Caco-2 (cell line): ENCODE results near the gene NPAS3. TPM values are rescaled to one million over a fixed set of nuclear protein-coding genes. Genes with fewer than 3 reads are reported as not detected.

Experiments used
- BruUV-seq: library from RNA; stranded (reverse); fragments of 400-500 nt; replicated peaks from 2 replicates; lab custom pipeline; 2021; lab: Mats Ljungman, UMichigan
- CTCF ChIA-PET: fragments of 300-600 bp; sonication (Branson Sonifier 250); formaldehyde crosslinking; loops from one replicate; lab custom pipeline; 2022; ENCODE audit warnings: antibody characterized with exemption; lab: Charles Lee
- POLR2A ChIA-PET: fragments of 300-600 bp; sonication (Branson Sonifier 250); formaldehyde crosslinking; loops from one replicate; lab custom pipeline; 2022; ENCODE audit warnings: antibody characterized with exemption; lab: Charles Lee
- DNase-seq, 2 experiments: peaks; one replicate each; pipeline versions ENCODE4 v3.0.0 to v3.0.0-alpha.2; 2020 to 2022
- H3K27me3 ChIP-seq: replicated peaks from 2 replicates; pipeline ENCODE4 v1.6.0; 2011; ENCODE audit warnings: low read length; ENCODE audit not compliant: control insufficient read depth, insufficient read depth
- H3K36me3 ChIP-seq: 2 replicates; pipeline ENCODE4 v1.5.1; 2011; ENCODE audit warnings: low read length; ENCODE audit not compliant: control insufficient read depth, insufficient read depth
- H3K4me1 ChIP-seq: fragments of 250-450 bp; sonication (Bioruptor Pico); 2 replicates; pipeline ENCODE4 v1.5.1; 2020; ENCODE audit warnings: mild to moderate bottlenecking
- H3K4me3 ChIP-seq: 2 replicates; pipeline ENCODE4 v1.5.1; 2011; ENCODE audit warnings: low read depth, mild to moderate bottlenecking, control low read depth, low read length
- H3K9me3 ChIP-seq: fragments of 250-450 bp; sonication (Bioruptor Pico); 2 replicates; pipeline ENCODE4 v1.5.1; 2020; ENCODE audit warnings: mild to moderate bottlenecking, moderate library complexity
- H3K27ac Mint-ChIP-seq: one replicate; pipeline ENCODE4 v1.8.0; 2022; ENCODE audit warnings: mixed read lengths; ENCODE audit not compliant: unreplicated experiment
- H3K27me3 Mint-ChIP-seq: one replicate; pipeline ENCODE4 v1.8.0; 2022; ENCODE audit warnings: mixed read lengths; ENCODE audit not compliant: insufficient read depth, unreplicated experiment
- H3K36me3 Mint-ChIP-seq: one replicate; pipeline ENCODE4 v1.8.0; 2022; ENCODE audit warnings: mild to moderate bottlenecking, mixed read lengths; ENCODE audit not compliant: insufficient read depth, unreplicated experiment
- H3K4me1 Mint-ChIP-seq: one replicate; pipeline ENCODE4 v1.8.0; 2022; ENCODE audit warnings: low read depth, mixed read lengths; ENCODE audit not compliant: unreplicated experiment
- H3K4me3 Mint-ChIP-seq: one replicate; pipeline ENCODE4 v1.8.0; 2022; ENCODE audit warnings: mild to moderate bottlenecking, moderate library complexity, mixed read lengths; ENCODE audit not compliant: unreplicated experiment
- H3K9me3 Mint-ChIP-seq: one replicate; pipeline ENCODE4 v1.8.0; 2022; ENCODE audit warnings: mixed read lengths; ENCODE audit not compliant: unreplicated experiment
- CTCF ChIP-seq, 2 experiments: fragments of 200-600 bp in 1 of 2; IDR thresholded peaks; 1 replicate in 1 of 2; 2 replicates in 1 of 2; pipeline versions ENCODE4 v1.5.1 to v1.8.0; 2011 to 2022; ENCODE audit warnings: antibody characterized with exemption in 1 of 2, control low read depth in 1 of 2, inconsistent platforms in 1 of 2, low read depth in 1 of 2, low read length in 1 of 2, mild to moderate bottlenecking in 1 of 2, moderate library complexity in 1 of 2; ENCODE audit not compliant: insufficient read depth in 1 of 2, severe bottlenecking in 1 of 2, unreplicated experiment in 1 of 2
- intact Hi-C: fragments of 100-400 bp; cut with micrococcal nuclease; formaldehyde crosslinking; loops from one replicate; pipeline ENCODE4 v1.10.0; 2022; ENCODE audit not compliant: unreplicated experiment
- total RNA-seq: library from RNA; stranded (reverse); gene quantifications from 2 replicates; pipeline ENCODE4 v1.2.3, GENCODE V29; 2022

NPAS3 gene
- total RNA-seq, 1 experiment from 2014 or later: not detected

GRCh38 chr14:33515441-33515840 lies 576.8 kb downstream of the NPAS3 start:
- POLR2A ChIA-PET: no interaction called here
- no peaks in the 10 kb centered on the region for H3K4me1 ChIP-seq
- TF ChIP-seq CTCF (IDR thresholded peaks at IDR 0.05; ENCODE audit: insufficient read depth in 1 of 2, low read depth in 1 of 2, low read length in 1 of 2, severe bottlenecking in 1 of 2, unreplicated experiment in 1 of 2): no peak

GRCh38 chr14:33515899-33516298 lies 577.2 kb downstream of the NPAS3 start:
- Mint-ChIP-seq H3K4me1 (no peaks in the 10 kb centered on the region), H3K9me3 (no peaks in the 10 kb centered on the region), H3K36me3 (no peaks in the 10 kb centered on the region), H3K27ac (no peak overlapping the region), H3K4me3 (no peak overlapping the region), H3K27me3 (peaks cover 3% of the 10 kb centered on the region)
- no peaks in the 10 kb centered on the region for H3K9me3 ChIP-seq
- BruUV-seq: no TSS peak
- no peak overlapping the region for H3K4me3 ChIP-seq
- intact Hi-C loops: no loop called here
- POLR2A ChIA-PET: no interaction called here
- H3K4me1 ChIP-seq: no peaks in the 10 kb centered on the region
- TF ChIP-seq CTCF (IDR thresholded peaks at IDR 0.05; ENCODE audit: insufficient read depth in 1 of 2, low read depth in 1 of 2, low read length in 1 of 2, severe bottlenecking in 1 of 2, unreplicated experiment in 1 of 2): no peak
- DNase-seq: no peak
- H3K36me3 ChIP-seq: no peaks in the 10 kb centered on the region
- CTCF ChIA-PET: no interaction called here
- H3K27me3 ChIP-seq: no peaks in the 10 kb centered on the region

More at GRCh38 chr14:33515441-33515840, 576.8 kb downstream of the NPAS3 start:
- DNase-seq: no peak
- BruUV-seq: no TSS peak
- no peak overlapping the region for H3K27ac Mint-ChIP-seq
- H3K9me3 Mint-ChIP-seq: no peaks in the 10 kb centered on the region
- H3K9me3 ChIP-seq: no peaks in the 10 kb centered on the region
- no peaks in the 10 kb centered on the region for H3K36me3 ChIP-seq
- H3K4me3 ChIP-seq: no peak overlapping the region
- H3K27me3 ChIP-seq: no peaks in the 10 kb centered on the region
- CTCF ChIA-PET: no interaction called here
- no peaks in the 10 kb centered on the region for H3K36me3 Mint-ChIP-seq
- intact Hi-C loops: no loop called here
- peaks cover 3% of the 10 kb centered on the region for H3K27me3 Mint-ChIP-seq
- no peak overlapping the region for H3K4me3 Mint-ChIP-seq
- no peaks in the 10 kb centered on the region for H3K4me1 Mint-ChIP-seq

- Histone ChIP-seq H3K9me3 (no peaks in the 10 kb centered on the region), H3K36me3 (no peaks in the 10 kb centered on the region), H3K27me3 (no peaks in the 10 kb centered on the region), H3K4me1 (no peaks in the 10 kb centered on the region), H3K4me3 (no peak overlapping the region)
- ChIA-PET CTCF (no interaction called here), POLR2A (no interaction called here)
- Mint-ChIP-seq H3K4me1 (no peaks in the 10 kb centered on the region), H3K27ac (no peak overlapping the region), H3K9me3 (no peaks in the 10 kb centered on the region), H3K27me3 (peaks cover 3% of the 10 kb centered on the region), H3K4me3 (no peak overlapping the region), H3K36me3 (no peaks in the 10 kb centered on the region)
- BruUV-seq: no TSS peak
- intact Hi-C loops: no loop called here
- DNase-seq: no peak
- no peak for TF ChIP-seq CTCF (IDR thresholded peaks at IDR 0.05; ENCODE audit: insufficient read depth in 1 of 2, low read depth in 1 of 2, low read length in 1 of 2, severe bottlenecking in 1 of 2, unreplicated experiment in 1 of 2)
These were observed 578.3 kb downstream of the NPAS3 start for GRCh38 chr14:33516898-33517436.
